GM18519 (cell line): ENCODE results near the gene PDE8B.

Experiments used
- ATAC-seq: cut with Tn5 transposase; IDR thresholded peaks from one replicate; pipeline ENCODE4 v1.9.1; 2021; ENCODE audit warnings: mild to moderate bottlenecking, moderate library complexity; ENCODE audit not compliant: unreplicated experiment, low FRiP score

Gene PDE8B

GRCh38 chr5:77186652-77187370, 23.7 kb upstream of the PDE8B start:
- no peak for ATAC-seq

- ATAC-seq, result no peak
These were observed 21.1 kb upstream of the PDE8B start for GRCh38 chr5:77189421-77189820.

- no peak for ATAC-seq
These were observed 17.9 kb upstream of the PDE8B start for GRCh38 chr5:77192441-77193050.

GRCh38 chr5:77194762-77195161, 15.7 kb upstream of the PDE8B start:
- ATAC-seq, result no peak

- no peak for ATAC-seq
These were observed 12.5 kb upstream of the PDE8B start for GRCh38 chr5:77197840-77198554.

GRCh38 chr5:77200663-77201062, 9.8 kb upstream of the PDE8B start:
- ATAC-seq, result no peak

- ATAC-seq, result no peak
These were observed 8.3 kb upstream of the PDE8B start for GRCh38 chr5:77202145-77202544.

- ATAC-seq, result no peak
These were observed 5.5 kb upstream of the PDE8B start for GRCh38 chr5:77204967-77205366.

GRCh38 chr5:77208507-77209163, 1.8 kb upstream of the PDE8B start:
- no peak for ATAC-seq

GRCh38 chr5:77209495-77210090, 887 bp upstream of the PDE8B start:
- no peak for ATAC-seq

GRCh38 chr5:77210964-77211690, 647 bp downstream of the PDE8B start:
- no peak for ATAC-seq

- ATAC-seq, result no peak
These were observed 1.2 kb downstream of the PDE8B start for GRCh38 chr5:77211691-77212047.

- no peak for ATAC-seq
These were observed 3.1 kb downstream of the PDE8B start for GRCh38 chr5:77213601-77214000.

GRCh38 chr5:77214151-77214550, 3.7 kb downstream of the PDE8B start:
- no peak for ATAC-seq

- no peak for ATAC-seq
These were observed 7.8 kb downstream of the PDE8B start for GRCh38 chr5:77218263-77218662.

GRCh38 chr5:77221115-77221514, 10.6 kb downstream of the PDE8B start:
- no peak for ATAC-seq

- ATAC-seq, result no peak
These were observed 12.2 kb downstream of the PDE8B start for GRCh38 chr5:77222722-77223121.

- no peak for ATAC-seq
These were observed 13.2 kb downstream of the PDE8B start for GRCh38 chr5:77223653-77224052.

- ATAC-seq, result no peak
These were observed 14.3 kb downstream of the PDE8B start for GRCh38 chr5:77224672-77225355.

- no peak for ATAC-seq
These were observed 15.1 kb downstream of the PDE8B start for GRCh38 chr5:77225531-77225930.
